HEK293 (cell line): Measurements from ENCODE around the gene WDR20.

ENCODE experiments used
- CTCF ChIA-PET: fragments of 350-600 bp; formaldehyde crosslinking; extraction: SDS; loops from one replicate; lab custom pipeline; 2021; ENCODE audit warnings: antibody characterized with exemption; lab: Yijun Ruan, JAX
- POLR2A ChIA-PET: fragments of 300-600 bp; formaldehyde crosslinking; extraction: SDS; loops from one replicate; lab custom pipeline; 2020; ENCODE audit warnings: antibody characterized with exemption, inconsistent platforms; lab: Yijun Ruan, JAX
- H3K27ac ChIP-seq: fragments of 200-500 bp; sonication (Bioruptor generic); 2 replicates; pipeline ENCODE4 v1.5.1; 2014; ENCODE audit warnings: low read depth, low read length, control low read depth, inconsistent platforms; ENCODE audit errors: extremely low read depth
- H3K36me3 ChIP-seq, 2 experiments: fragments of 200-500 bp in 1 of 2; sonication (Bioruptor generic) in 1 of 2; 1 replicate in 1 of 2; 2 replicates in 1 of 2; pipeline ENCODE4 v1.5.1; 2014 to 2017; ENCODE audit warnings: inconsistent platforms in 2 of 2, low read length in 2 of 2; ENCODE audit not compliant: control insufficient read depth in 2 of 2, insufficient read depth in 1 of 2
- H3K4me1 ChIP-seq: fragments of 200-500 bp; sonication (Bioruptor generic); 2 replicates; pipeline ENCODE4 v1.5.1; 2014; ENCODE audit warnings: mild to moderate bottlenecking, low read length, inconsistent platforms; ENCODE audit not compliant: control insufficient read depth, insufficient read depth
- H3K4me3 ChIP-seq: 2 replicates; pipeline ENCODE4 v1.5.1; 2011; ENCODE audit warnings: low read depth, mild to moderate bottlenecking, control low read depth, low read length, moderate library complexity
- H3K9me3 ChIP-seq: fragments of 200-500 bp; sonication (Bioruptor generic); 2 replicates; pipeline ENCODE4 v1.5.1; 2014; ENCODE audit warnings: low read depth, low read length, inconsistent platforms; ENCODE audit not compliant: control insufficient read depth, insufficient read depth
- GLI2 ChIP-seq: fragments of 450-650 bp; formaldehyde crosslinking; IDR thresholded peaks from 2 replicates; pipeline ENCODE4; 2017; ENCODE audit warnings: missing biosample characterization, missing genetic modification characterization, low read depth, borderline replicate concordance
- PRDM10 ChIP-seq: fragments of 450-650 bp; formaldehyde crosslinking; IDR thresholded peaks from 2 replicates; pipeline ENCODE4 v1.5.1; 2016; ENCODE audit warnings: missing biosample characterization, missing genetic modification characterization
- TCF7L2 ChIP-seq: IDR thresholded peaks from 2 replicates; pipeline ENCODE4 v1.6.1; 2011; ENCODE audit warnings: low read depth, mild to moderate bottlenecking, inconsistent platforms, low read length, moderate library complexity, borderline replicate concordance
- YY2 ChIP-seq: fragments of 450-650 bp; formaldehyde crosslinking; IDR thresholded peaks from 2 replicates; pipeline ENCODE4 v1.5.1; 2016; ENCODE audit warnings: missing biosample characterization, missing genetic modification characterization
- ZBTB17 ChIP-seq: fragments of 450-650 bp; formaldehyde crosslinking; IDR thresholded peaks from 2 replicates; pipeline ENCODE4 v1.5.1; 2016; ENCODE audit warnings: missing biosample characterization, missing genetic modification characterization
- ZNF10 ChIP-seq: fragments of 450-650 bp; formaldehyde crosslinking; IDR thresholded peaks from 2 replicates; pipeline ENCODE4 v1.5.1; 2017; ENCODE audit warnings: missing biosample characterization, missing genetic modification characterization
- ZNF148 ChIP-seq: fragments of 450-650 bp; formaldehyde crosslinking; IDR thresholded peaks from 2 replicates; pipeline ENCODE4 v1.5.0; 2017; ENCODE audit warnings: missing biosample characterization, missing genetic modification characterization, borderline replicate concordance
- ZNF302 ChIP-seq: fragments of 450-650 bp; formaldehyde crosslinking; IDR thresholded peaks from 2 replicates; pipeline ENCODE4 v1.5.1; 2016; ENCODE audit warnings: missing biosample characterization, missing genetic modification characterization, low read depth
- ZNF560 ChIP-seq: fragments of 450-650 bp; formaldehyde crosslinking; IDR thresholded peaks from 2 replicates; pipeline ENCODE4 v1.5.1; 2017; ENCODE audit warnings: missing biosample characterization, missing genetic modification characterization, borderline replicate concordance

Gene WDR20

GRCh38 chr14:102184316-102185035, 44.8 kb downstream of the WDR20 start:
- Histone ChIP-seq H3K4me1 (peaks cover 40% of the 10 kb centered on the region), H3K4me3 (no peak overlapping the region), H3K9me3 (no peaks in the 10 kb centered on the region), H3K27ac (no peak overlapping the region), H3K36me3 (no peaks in the 10 kb centered on the region; a peak in 1 of 3 replicates)
- ChIA-PET POLR2A (no interaction called here), CTCF (interaction anchor here (1.3 kb wide), 1 partner anchor 28 kb away, joined by 3 read pairs; no protein-coding TSS in a partner anchor)
- no peak for TF ChIP-seq ZNF302
- TF ChIP-seq PRDM10 (tag by site-specific recombination) = peak; percentile 21; the same call in 1 of the 2 replicates
- no peak for TF ChIP-seq ZNF148 (tag by site-specific recombination)
- TF ChIP-seq ZNF560 = no peak
- no peak for TF ChIP-seq TCF7L2
- TF ChIP-seq GLI2 = no peak

- CTCF ChIA-PET = interaction anchor here (1.3 kb wide), 1 partner anchor 27 kb away, joined by 3 read pairs; no protein-coding TSS in a partner anchor
- 0 out of 2 replicates have a peak, but pooled peaks have one; percentile 51 for TF ChIP-seq ZNF10 (tag by site-specific recombination)
- TF ChIP-seq PRDM10 (tag by site-specific recombination) = peak; percentile 47; the same call in 1 of the 2 replicates
- no peak for TF ChIP-seq YY2 (tag by site-specific recombination)
- 0 out of 2 replicates have a peak, but pooled peaks have one; percentile 28 for TF ChIP-seq ZBTB17 (tag by site-specific recombination)
- Histone ChIP-seq H3K4me3 (no peak overlapping the region), H3K4me1 (peaks cover 37% of the 10 kb centered on the region), H3K36me3 (no peaks in the 10 kb centered on the region; a peak in 1 of 3 replicates), H3K9me3 (no peaks in the 10 kb centered on the region), H3K27ac (no peak overlapping the region)
- POLR2A ChIA-PET = no interaction called here
Observed at GRCh38 chr14:102185360-102185759, 45.7 kb downstream of the WDR20 start.
